Smooth muscle cell (in vitro differentiated cells): Measurements from ENCODE around the gene ATP9B. TPM values are rescaled to one million over a fixed set of nuclear protein-coding genes. Genes with fewer than 3 reads are reported as not detected.

ENCODE experiments used
- DNase-seq: peaks from one replicate; lab custom pipeline; 2025; ENCODE audit not compliant: unreplicated experiment; lab: John Stamatoyannopoulos, UW
- H2AFZ ChIP-seq: fragments of 200-600 bp; sonication (generic); 2 replicates; pipeline ENCODE4 v1.6.0; 2016; ENCODE audit warnings: antibody characterized with exemption, low read depth, mild to moderate bottlenecking
- H3F3A ChIP-seq: fragments of 200-600 bp; sonication (generic); 2 replicates; pipeline ENCODE4 v1.6.0; 2017; ENCODE audit warnings: antibody characterized with exemption, low read depth
- H3K27ac ChIP-seq: fragments of 200-600 bp; sonication (generic); 2 replicates; pipeline ENCODE4 v1.5.1; 2016; ENCODE audit warnings: low read depth, mild to moderate bottlenecking
- H3K27me3 ChIP-seq: fragments of 200-600 bp; sonication (generic); 2 replicates; pipeline ENCODE4 v1.6.1; 2016; ENCODE audit warnings: low read depth, mild to moderate bottlenecking
- H3K36me3 ChIP-seq: fragments of 200-600 bp; sonication (generic); 2 replicates; pipeline ENCODE4 v1.5.1; 2016; ENCODE audit warnings: low read depth
- H3K4me1 ChIP-seq: fragments of 200-600 bp; sonication (generic); 2 replicates; pipeline ENCODE4 v1.5.1; 2016; ENCODE audit warnings: low read depth
- H3K4me2 ChIP-seq: fragments of 200-600 bp; sonication (generic); 2 replicates; pipeline ENCODE4 v1.6.0; 2016; ENCODE audit warnings: mild to moderate bottlenecking
- H3K4me3 ChIP-seq: fragments of 200-600 bp; sonication (generic); 2 replicates; pipeline ENCODE4 v1.5.1; 2016; ENCODE audit warnings: mild to moderate bottlenecking
- H3K79me2 ChIP-seq: fragments of 200-600 bp; sonication (generic); 2 replicates; pipeline ENCODE4 v1.6.0; 2016; ENCODE audit warnings: low read depth, mild to moderate bottlenecking
- H3K9ac ChIP-seq: fragments of 200-600 bp; sonication (generic); 2 replicates; pipeline ENCODE4 v1.6.0; 2016; ENCODE audit warnings: low read depth
- H3K9me3 ChIP-seq: fragments of 200-600 bp; sonication (generic); replicated peaks from 2 replicates; pipeline ENCODE4 v1.5.1; 2016; ENCODE audit warnings: low read depth
- H4K20me1 ChIP-seq: fragments of 200-600 bp; sonication (generic); 2 replicates; pipeline ENCODE4 v1.6.0; 2016; ENCODE audit warnings: low read depth
- CTCF ChIP-seq: fragments of 200-600 bp; sonication (generic); IDR thresholded peaks from 2 replicates; pipeline ENCODE4 v1.5.1; 2017; ENCODE audit warnings: borderline replicate concordance, mild to moderate bottlenecking, antibody characterized with exemption; ENCODE audit not compliant: insufficient read depth, poor library complexity, severe bottlenecking
- WGBS: methylation state at CpG from one replicate; pipeline ENCODE4 v1.1.7; 2016; ENCODE audit warnings: low lambda C conversion rate; 5-methylcytosine and 5-hydroxymethylcytosine counted together
- polyA plus RNA-seq: library from polyadenylated mRNA; unstranded; fragments of >200 nt; fragmentation: Nextera tagmentation; extraction: Ambion mirVana; gene quantifications from 2 replicates; pipeline ENCODE4 v1.2.1, GENCODE V29; 2016
- total RNA-seq: library from RNA; depleted of rRNA; stranded (reverse); fragments of >200 nt; gene quantifications from 2 replicates; pipeline ENCODE4 v1.2.3, GENCODE V29; 2014

The ATP9B gene
- total RNA-seq (13.0 and 16.4 TPM in 2 replicates), polyA plus RNA-seq (6.1 and 8.8 TPM in 2 replicates)

- peaks cover 30% of the 10 kb centered on the region for H3K79me2 ChIP-seq
- no peak for TF ChIP-seq CTCF
- H3F3A ChIP-seq = no peaks in the 10 kb centered on the region
- H3K9ac ChIP-seq = peak within 1 kb of the TSS; percentile 95
- H3K4me2 ChIP-seq = peak within 1 kb of the TSS; percentile 86
- no peaks in the 10 kb centered on the region for H3K27me3 ChIP-seq
- H3K36me3 ChIP-seq = no peaks in the 10 kb centered on the region
- peak within 1 kb of the TSS; percentile 75 for H3K27ac ChIP-seq
- no peaks in the 10 kb centered on the region for H3K9me3 ChIP-seq
- H4K20me1 ChIP-seq = peaks cover 6% of the 10 kb centered on the region
- WGBS = 2% methylated on average over 82 of the region's 112 CpGs
- H3K4me3 ChIP-seq = peak within 1 kb of the TSS; percentile 89
- DNase-seq = peak; percentile 91
- peak within 1 kb of the TSS; percentile 87 for H2AFZ ChIP-seq
- H3K4me1 ChIP-seq = peaks cover 9% of the 10 kb centered on the region
Measured at GRCh38 chr18:79068937-79069716, at the start of gene ATP9B. TSS of gene ATP9B (plus strand) at chr18:79069394. CDS start at chr18:79069411, 17 bp downstream.

GRCh38 chr18:79019881-79020280, 49.3 kb upstream of the ATP9B start:
- H3K9ac ChIP-seq = no peak overlapping the region
- TF ChIP-seq CTCF = no peak
- no peaks in the 10 kb centered on the region for H3K27me3 ChIP-seq
- H3K4me3 ChIP-seq = no peak overlapping the region
- no peaks in the 10 kb centered on the region for H4K20me1 ChIP-seq
- H3K9me3 ChIP-seq = no peaks in the 10 kb centered on the region
- no peak overlapping the region for H3K27ac ChIP-seq
- H3K4me1 ChIP-seq = no peaks in the 10 kb centered on the region
- H3K4me2 ChIP-seq = no peak overlapping the region
- no peaks in the 10 kb centered on the region for H3K36me3 ChIP-seq
- 80% methylated on average over 7 of the region's 7 CpGs for WGBS
- H3K79me2 ChIP-seq = no peaks in the 10 kb centered on the region
- no peaks in the 10 kb centered on the region for H3F3A ChIP-seq
- H2AFZ ChIP-seq = no peak overlapping the region
- DNase-seq = no peak

- Histone ChIP-seq H3K27me3 (no peaks in the 10 kb centered on the region), H3K79me2 (no peaks in the 10 kb centered on the region), H3K4me3 (no peak overlapping the region), H4K20me1 (no peaks in the 10 kb centered on the region), H3K4me2 (no peak overlapping the region), H3K36me3 (no peaks in the 10 kb centered on the region), H3K9me3 (no peaks in the 10 kb centered on the region), H2AFZ (no peak overlapping the region), H3K27ac (no peak overlapping the region), H3K9ac (no peak overlapping the region), H3F3A (no peaks in the 10 kb centered on the region), H3K4me1 (no peaks in the 10 kb centered on the region)
- TF ChIP-seq CTCF = no peak
- WGBS = 94% methylated on average over 25 of the region's 25 CpGs
- DNase-seq = no peak
Measured at GRCh38 chr18:79022603-79023002, 46.6 kb upstream of the ATP9B start.

- TF ChIP-seq CTCF = no peak
- 49% methylated on average over 5 of the region's 5 CpGs for WGBS
- H3K4me2 ChIP-seq = no peak overlapping the region
- H3K4me3 ChIP-seq = no peak overlapping the region
- no peaks in the 10 kb centered on the region for H3K9me3 ChIP-seq
- H3K4me1 ChIP-seq = no peaks in the 10 kb centered on the region
- H3K9ac ChIP-seq = no peak overlapping the region
- no peaks in the 10 kb centered on the region for H3F3A ChIP-seq
- H3K27ac ChIP-seq = no peak overlapping the region
- no peaks in the 10 kb centered on the region for H3K27me3 ChIP-seq
- no peaks in the 10 kb centered on the region for H3K36me3 ChIP-seq
- DNase-seq = no peak
- no peak overlapping the region for H2AFZ ChIP-seq
- no peaks in the 10 kb centered on the region for H4K20me1 ChIP-seq
- H3K79me2 ChIP-seq = no peaks in the 10 kb centered on the region
Measured at GRCh38 chr18:79026491-79026890, 42.7 kb upstream of the ATP9B start.
